Muscle of arm (tissue), 12 donors: Measurements from ENCODE around the gene BABAM2. TPM values are rescaled to one million over a fixed set of nuclear protein-coding genes. Genes with fewer than 3 reads are reported as not detected.
A peak's percentile ranks its signal among the peaks of the same experiment; 100 is the strongest.

ENCODE experiments used
- DNase-seq: peaks from one replicate; pipeline ENCODE4 v3.0.0-alpha.2; 2013
- polyA plus RNA-seq, 12 donors: library from polyadenylated mRNA; unstranded; fragments of 120-200 nt; gene quantifications; one replicate each; pipeline ENCODE4 v1.2.1, GENCODE V29; 2013; ENCODE audit not compliant: insufficient read length in 12 of 12

Gene BABAM2
- polyA plus RNA-seq, 12 donors = 23.2 to 30.5 (median 24.7) TPM; not detected in 1

- no peak for DNase-seq
Measured at GRCh38 chr2:28199995-28200679, 309.6 kb downstream of the BABAM2 start.

GRCh38 chr2:28201671-28202180, 311.2 kb downstream of the BABAM2 start:
- DNase-seq = no peak

DNA sequence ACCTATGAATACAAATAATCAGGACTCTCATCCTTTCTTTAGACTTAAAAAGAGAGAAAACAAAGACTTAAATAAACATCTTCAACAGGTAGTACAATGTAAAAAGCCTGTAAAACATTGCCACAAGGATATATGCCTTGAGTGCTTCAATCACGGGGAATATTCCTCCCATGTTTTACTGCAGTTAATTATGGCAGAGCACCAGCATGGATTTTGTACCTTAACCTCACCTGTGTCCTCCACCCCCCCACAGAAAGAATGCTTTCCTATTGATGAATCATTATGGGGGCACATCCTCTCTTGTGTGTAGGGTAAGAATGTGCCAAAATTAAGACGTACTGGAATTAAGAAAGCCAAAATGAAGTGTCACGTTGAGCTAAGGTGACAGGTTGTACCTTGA, 312.2 kb downstream of the BABAM2 start:
- no peak for DNase-seq

GRCh38 chr2:28206762-28207161, 316.2 kb downstream of the BABAM2 start:
- DNase-seq = no peak

DNA sequence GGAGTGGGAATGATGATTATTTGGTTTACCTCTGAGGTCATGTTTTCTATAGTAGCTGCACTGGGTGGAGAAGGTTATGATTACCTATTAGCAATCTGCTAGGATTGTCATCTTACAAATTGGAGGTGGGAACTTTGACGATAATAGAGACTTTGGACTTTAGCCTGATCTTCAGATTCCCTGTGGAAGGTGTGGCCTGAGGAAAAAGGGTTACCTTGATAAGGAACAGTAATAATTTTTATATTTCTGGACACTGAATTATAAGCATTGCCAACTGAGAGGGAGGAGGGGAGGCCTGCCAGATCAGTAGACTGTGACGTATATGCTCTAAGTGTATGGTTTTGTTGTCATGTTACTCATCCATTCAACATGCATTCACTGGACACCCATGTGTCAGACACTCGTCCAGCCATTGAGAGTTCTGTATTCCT, 318.7 kb downstream of the BABAM2 start:
- DNase-seq = no peak

DNA sequence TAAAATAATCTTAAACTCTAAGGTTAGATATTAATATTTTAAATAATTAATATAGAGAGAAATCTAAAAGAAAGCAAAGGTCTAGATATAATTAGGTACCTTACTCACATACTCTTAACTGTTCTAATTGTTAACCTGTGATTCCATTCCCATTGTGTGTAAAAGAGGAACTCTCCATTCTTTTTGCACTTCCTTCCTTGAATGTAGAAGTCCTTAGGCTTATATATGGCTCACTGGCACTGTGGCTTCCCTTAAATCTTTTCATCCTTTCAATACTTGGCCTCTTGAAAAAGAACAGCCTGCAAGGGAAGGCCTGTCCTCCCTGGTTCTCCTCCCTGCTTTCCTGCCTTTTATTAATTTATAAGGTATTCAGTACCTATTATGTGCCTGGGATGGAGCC, 319.3 kb downstream of the BABAM2 start:
- no peak for DNase-seq

DNA sequence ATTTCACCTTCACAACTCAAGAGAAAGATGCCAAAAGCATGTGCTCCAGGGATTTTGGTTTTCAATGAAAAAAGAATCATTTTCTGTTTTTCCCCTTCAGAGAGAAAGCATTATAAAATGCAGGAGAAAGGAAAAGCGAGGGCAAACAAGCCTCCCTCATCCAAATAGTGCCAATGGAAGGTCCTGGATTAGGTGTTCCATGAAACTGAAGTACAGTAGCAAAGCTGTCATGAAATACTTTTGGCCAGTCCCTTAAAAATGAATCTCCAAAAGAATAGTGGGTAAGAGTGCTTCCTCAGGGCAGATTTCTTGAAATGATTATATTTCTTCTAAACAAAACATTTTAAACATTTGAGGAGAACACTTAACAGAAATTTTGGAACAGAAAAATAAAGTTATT, 320.0 kb downstream of the BABAM2 start:
- no peak for DNase-seq

DNA sequence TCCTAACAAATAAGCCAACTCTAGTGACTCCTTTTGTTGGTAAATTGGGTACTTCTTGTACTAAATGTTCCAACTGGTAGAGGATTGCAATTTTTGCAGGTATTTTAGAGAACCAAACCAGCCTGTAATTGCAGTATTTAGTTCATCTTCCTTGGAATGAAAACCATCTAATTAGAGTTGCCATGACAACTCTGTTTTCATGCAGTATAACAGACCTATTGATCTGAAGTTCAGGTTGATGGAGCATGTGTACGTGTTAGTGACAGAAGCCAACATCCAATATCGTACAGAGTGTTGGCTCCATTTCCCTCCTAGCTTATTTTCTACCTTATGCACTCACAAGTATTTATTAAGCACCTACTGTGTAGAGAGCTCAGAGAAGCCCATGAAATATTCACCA, 325.8 kb downstream of the BABAM2 start:
- DNase-seq = no peak

DNA sequence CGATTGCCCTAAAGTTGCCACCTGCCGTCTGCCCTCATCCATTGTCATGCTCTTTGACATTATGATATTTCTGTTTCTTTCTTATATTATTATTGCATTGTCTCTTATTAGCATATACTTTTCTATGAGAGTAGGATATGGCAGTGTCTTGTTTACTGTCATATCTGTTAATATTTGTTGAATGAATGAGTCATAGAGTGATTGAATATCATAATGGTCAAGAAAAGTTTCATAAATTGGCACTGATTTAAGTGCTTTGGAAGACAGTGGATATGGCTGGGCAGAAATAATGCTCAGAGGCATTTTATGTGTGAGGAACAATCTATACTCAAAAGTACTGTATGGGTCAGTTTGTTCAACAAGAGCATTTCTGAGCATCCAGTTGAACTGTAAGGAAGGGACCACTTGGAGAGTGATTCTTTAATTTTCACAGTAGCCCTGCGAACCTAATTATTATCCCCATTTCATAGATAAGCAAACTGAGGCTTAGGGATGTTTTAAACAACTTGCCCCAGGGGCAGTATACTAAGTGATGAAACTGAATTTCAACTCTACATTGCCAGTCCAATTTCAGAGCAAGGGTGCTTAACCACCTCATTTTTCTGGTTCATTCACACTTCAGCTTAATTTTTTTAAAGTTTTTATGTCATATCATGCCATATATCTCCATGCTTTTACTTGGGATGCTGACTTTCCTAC, 326.7 kb downstream of the BABAM2 start:
- DNase-seq = no peak

- DNase-seq = no peak
Measured at GRCh38 chr2:28219138-28219537, 328.6 kb downstream of the BABAM2 start.

- DNase-seq = no peak
Measured at GRCh38 chr2:28219758-28220368, 329.3 kb downstream of the BABAM2 start.

DNA sequence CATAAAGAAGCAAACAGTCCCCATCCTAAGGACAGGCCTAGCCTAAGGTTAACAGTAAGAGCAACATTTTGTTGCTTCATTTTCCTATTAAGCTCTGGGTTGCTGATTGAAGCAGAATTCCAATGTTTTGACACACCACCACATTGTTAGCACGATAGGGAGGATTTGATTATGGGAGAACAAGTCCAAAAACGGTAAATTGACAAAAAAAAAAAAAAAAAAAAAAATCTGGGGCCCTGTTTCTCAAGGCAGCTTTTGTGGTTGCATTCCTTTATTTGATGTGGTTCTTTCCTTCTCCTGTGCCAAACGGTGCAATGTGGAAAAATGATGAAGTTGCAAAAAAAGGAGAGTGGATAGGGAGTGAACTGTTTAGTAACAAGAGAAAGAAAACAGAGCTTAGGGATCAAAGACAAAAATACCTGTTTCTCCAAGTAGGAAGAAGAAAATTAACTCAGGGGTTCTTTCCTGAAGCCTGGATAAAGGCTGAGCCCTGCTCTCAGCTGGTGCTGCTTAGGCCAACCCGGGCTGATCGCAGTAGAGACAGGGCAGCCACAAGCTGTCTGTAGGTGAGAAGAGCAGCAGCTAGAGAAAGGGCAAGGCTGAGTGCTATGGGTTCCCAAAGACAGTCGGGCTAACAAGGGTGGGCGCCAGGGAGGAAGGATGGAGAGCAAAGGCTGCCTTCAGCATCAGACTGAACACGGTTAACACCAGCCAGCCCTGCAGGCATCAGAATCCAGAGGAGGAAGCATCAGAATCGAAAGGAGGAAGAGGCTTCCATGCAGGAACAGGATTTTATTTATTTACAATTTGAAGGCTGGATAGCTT, 334.3 kb downstream of the BABAM2 start:
- peak; percentile 31 for DNase-seq

GRCh38 chr2:28225473-28226080, 335.0 kb downstream of the BABAM2 start:
- no peak for DNase-seq

GRCh38 chr2:28226558-28226957, 336.0 kb downstream of the BABAM2 start:
- no peak for DNase-seq

DNA sequence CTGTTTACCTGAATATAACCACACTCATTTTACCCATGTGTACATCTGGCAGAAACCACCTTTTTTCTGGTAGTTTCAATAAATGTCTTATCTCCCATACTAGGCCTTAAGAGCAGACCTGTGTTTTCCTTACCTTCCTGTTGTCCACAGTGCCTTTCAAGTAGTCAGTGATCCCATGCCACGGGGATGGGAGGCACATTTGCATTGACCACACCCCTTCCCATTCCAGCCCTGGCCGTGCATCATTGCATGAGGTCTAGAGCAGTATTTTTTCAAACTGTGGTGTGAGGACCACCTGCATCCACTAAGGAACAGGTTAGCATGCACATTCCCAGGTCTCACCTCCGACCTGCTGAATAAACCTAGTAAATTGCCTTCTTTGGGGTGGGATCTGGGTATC, 337.0 kb downstream of the BABAM2 start:
- DNase-seq = no peak

DNA sequence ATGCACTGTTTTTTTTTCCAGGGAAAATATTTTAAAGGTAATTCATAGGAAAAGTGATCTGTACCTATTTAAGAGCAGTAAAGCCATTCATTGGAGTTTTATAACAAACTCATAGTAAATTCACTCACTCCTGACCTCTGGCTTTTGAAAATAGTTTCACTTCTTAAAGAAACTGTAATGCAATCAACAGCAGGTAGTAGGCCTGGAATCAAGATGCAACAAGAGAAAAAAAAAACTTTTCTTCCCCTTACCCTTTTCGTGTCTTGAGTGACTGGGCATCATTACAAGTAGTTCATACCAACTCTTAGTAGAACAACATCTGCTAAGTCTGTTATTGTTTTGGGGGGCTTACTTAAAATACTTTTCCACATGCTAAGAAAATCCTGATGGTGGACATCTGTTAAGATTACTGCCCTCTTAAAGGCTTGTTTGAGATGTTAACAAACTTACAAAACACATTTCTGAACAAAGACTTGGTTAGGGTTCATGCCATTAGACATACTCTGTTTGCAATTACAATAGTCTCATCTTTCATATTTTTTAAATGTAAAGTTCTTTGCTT, 338.0 kb downstream of the BABAM2 start:
- no peak for DNase-seq

GRCh38 chr2:28231110-28231631, 340.6 kb downstream of the BABAM2 start:
- DNase-seq = no peak

- no peak for DNase-seq
Measured at GRCh38 chr2:28232295-28232694, 341.8 kb downstream of the BABAM2 start.

DNA sequence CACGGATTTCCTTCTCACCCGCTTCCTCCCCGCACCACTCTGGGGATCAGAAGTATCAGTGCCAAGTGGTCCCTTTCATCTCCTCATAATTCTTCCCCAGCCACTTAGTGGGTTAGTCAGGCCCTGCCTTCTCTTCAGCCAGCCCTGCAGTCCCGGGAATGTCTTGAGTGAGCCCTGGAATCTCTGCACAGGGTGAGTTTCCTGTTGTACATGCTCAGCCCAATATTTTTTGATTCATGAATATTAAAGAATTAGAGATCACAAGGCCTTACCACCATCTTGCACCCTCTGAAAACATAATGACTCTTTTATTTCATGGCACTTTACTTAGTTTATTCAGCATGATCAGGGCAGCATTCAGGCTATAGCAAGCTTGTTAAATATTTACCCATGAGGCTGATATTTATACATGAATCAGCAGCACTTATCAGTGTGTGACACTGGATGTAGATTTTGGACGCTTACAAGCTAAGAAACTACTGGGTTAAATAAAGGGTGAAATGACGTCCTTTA, 342.7 kb downstream of the BABAM2 start:
- DNase-seq = no peak

GRCh38 chr2:28234807-28235206, 344.3 kb downstream of the BABAM2 start:
- no peak for DNase-seq

DNA sequence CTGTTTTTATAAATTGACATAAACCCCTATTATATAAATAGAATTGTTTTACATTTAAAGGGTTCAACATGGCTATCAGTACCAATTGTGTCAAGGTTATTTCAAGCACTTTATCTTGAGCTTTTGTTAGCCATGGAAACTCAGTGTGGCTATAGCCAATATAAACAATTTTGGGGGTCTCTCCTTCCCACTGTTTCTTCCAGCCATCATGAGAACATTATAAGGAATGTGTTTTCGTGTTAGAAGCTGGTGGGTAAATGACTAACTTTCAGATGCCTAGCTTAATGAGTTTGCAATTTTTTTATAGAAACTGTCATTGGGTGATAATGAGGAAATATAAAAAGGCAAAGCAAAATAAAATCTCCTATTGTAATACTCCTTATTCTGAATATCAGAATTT, 348.7 kb downstream of the BABAM2 start:
- DNase-seq = no peak
